Measurements from ENCODE around the gene YWHAE.
"Not testable (repeated sequence)": the region's sequence is repeated elsewhere in the genome, so short reads cannot be mapped to it uniquely, and the experiment has no call there.

YWHAE gene

DNA sequence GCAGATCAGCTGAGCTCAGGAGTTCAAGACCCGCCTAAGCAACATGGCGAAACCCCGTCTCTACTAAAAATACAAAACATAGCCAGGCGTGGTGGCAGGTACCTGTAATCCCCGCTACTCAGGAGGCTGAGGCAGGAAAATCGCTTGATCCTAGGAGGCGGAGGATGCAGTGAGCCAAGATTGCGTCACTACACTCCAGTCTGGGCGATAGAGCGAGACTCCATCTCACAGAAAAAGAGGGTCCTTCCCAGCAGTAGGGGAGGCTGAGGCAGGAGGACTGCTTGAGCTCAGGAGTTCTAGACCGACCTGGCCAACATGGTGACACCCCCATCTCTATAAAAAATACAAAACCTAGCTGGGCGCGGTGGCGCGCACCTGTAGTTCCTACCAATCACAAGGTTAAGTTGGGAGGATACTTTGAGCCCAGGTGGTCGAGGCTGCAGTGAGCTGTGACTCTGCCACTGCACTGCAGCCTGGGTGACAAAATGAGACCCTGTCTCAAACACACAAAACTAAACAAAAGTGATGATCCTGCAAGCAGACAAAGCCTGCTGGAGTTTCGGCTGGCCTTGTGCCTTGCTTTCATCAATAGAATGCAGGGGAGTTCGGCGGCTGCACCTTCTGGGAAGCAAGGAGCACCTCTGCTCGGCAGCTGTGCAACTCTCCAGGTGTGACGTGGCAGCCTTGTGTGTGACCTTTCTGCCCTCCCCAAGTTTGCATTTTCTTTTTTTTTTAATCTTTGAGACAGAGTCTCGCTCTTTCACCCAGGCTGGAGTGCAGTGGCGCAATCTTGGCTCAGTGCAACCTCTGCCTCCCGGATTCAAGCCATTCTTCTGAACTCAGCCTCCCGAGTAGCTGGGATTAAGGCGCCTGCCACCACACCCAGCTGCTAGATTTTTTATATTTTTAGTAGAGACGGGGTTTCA, 12.4 kb upstream of the YWHAE start:
- no peak for DNase-seq

- DNase-seq: no peak
These were observed 2.2 kb upstream of the YWHAE start for GRCh38 chr17:1402262-1402586.

- DNase-seq: peak; percentile 69
These were observed 917 bp downstream of the YWHAE start for GRCh38 chr17:1398931-1399678.

GRCh38 chr17:1398028-1398427, 2.0 kb downstream of the YWHAE start:
- DNase-seq: no peak

DNA sequence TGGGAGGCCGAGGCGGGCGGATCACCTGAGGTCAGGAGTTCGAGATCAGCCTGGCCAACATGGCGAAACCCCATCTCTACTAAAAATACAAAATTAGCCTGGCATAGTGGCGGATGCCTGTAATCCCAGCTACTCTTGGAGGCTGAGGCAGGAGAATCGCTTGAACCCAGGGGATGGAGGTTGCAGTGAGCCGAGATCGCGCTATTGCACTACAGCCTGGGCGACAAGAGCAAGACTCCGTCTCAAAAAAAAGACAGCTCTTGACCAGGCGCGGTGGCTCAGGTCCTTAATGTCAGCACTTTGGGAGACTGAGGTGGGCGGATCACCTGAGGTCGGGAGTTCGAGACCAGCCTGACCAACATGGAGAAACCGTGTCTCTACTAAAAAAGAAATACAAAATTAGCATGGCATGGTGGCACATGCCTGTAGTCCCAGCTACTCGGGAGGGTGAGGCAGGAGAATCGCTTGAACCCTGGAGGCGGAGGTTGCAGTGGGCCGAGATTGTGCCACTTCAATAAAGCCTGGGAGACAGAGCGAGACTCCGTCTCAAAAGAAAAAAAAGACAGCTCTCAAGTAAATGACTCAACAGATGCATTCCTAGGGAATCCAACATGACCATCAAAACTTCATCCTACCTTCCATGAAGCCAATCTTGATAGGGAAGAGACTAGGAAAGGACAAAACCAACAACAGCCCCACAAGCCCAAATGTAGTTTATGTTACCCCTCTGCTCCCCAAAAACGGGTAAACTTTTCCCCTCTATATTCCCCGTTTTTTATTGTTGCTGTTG, 4.0 kb downstream of the YWHAE start:
- DNase-seq: not testable (repeated sequence)

DNA sequence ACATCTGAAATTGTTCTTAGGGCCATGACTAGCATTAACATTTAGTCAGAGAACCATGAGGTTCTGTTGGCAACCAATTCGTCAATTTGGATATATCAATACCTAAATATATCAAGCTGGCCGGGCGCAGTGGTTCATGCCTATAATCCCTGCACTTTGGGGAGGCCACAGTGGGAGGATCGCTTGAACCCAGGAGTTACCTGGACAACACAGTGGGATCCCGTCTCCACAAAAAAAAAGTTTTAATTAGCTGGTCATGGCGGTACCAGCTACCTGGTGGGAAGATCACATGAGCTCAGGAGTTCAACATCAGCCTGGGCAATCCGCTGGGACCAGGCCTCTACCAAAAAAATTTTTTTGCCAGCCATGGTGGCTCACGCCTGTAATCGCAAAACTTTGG, 8.4 kb downstream of the YWHAE start:
- no peak for DNase-seq

DNA sequence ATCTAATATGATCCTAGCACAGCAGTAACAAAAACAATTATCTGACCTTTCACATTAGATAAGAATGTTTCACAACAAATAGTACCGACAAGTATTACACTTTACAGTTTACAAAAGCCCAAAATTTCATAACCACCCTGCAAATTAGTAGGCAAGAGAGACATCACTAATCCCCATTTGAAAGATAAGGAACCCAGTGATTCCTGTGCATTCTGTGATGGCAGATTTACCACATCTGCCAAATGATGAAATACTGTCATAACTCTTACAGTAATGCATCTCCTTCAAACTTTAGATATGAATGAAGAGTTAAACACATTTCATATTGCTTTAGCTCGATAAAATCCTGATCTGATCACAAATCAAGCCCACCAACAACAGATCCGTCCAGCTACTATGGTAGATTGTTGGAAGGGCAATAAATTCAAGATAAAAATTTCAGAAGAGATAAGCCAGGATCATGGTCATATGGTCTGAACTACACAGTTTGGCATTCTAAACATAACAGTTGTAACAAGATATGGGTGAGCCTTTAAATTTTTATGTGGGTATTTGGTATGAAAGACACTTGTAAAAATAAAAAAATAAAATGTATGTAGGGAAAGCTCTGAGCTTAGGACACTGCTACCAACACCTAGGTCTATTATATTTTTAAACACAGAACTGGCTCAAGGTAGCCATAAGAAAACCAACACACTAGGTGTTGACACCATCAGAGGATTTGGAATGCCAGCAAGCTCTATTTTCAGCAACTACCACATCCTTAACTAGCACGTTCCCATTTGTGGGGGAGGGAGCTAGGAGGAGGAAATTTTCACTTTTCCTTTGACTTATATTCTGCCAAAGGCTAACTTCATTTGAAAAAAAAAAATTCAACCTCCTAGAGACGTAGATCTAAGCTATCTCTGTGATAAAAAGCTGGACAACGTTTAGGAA, 9.3 kb downstream of the YWHAE start:
- no peak for DNase-seq

DNA sequence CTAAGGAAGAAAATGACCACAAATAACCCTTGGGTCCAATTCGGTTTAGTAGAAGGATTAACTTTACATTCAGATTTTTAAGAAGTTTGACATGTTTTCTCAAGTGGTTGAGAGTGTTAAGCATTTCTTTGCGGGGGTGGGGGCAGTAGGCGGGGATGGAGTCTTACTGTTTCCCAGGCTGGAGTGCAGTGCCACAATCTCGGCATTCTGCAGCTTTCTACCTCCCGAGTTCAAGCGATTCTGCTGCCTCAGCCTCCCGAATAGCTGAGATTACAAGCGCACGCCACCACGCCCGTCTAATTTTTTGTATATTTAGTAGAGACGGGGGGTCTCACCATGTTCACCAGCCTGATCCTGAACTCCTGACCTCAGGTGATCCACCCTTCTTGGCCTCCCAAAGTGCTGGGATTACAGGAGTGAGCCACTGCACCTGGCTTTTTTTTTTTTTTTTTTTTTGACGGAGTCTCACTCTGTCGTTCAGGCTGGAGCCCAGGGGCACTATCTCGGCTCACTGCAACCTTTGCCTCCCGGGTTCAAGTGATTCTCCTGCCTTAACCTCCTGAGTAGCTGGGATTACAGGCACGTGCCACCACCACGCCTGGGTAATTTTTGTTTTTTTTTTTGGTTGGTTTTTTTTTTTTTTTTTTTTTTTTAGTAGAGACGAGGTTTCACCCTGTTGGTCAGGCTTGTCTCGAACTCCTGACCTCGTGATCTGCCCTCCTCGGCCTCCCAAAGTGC, 12.4 kb downstream of the YWHAE start:
- DNase-seq: not testable (repeated sequence)

DNA sequence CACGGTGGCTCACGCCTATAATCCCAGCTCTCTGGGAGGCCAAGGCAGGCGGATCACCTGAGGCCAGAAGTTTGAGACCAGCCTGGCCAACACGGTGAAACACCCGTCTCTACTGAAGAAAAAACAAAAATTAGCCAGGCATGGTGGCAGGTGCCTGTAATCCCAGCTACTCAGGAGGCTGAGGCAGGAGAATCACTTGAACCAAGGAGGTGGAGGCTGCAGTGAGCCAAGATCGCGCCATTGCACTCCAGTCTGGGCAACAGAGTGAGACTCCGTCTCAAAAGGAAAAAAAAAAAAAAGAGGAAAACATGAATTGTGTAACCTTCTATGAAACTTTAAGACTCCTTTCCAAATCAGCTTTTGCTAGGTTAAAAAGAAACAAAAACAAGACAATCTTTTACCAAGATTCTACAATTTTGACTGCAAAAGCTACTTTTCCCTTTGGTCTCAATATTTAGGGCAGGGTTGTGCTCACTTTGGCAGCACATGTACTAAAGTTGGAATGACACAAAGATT, 13.3 kb downstream of the YWHAE start:
- not testable (repeated sequence) for DNase-seq

DNA sequence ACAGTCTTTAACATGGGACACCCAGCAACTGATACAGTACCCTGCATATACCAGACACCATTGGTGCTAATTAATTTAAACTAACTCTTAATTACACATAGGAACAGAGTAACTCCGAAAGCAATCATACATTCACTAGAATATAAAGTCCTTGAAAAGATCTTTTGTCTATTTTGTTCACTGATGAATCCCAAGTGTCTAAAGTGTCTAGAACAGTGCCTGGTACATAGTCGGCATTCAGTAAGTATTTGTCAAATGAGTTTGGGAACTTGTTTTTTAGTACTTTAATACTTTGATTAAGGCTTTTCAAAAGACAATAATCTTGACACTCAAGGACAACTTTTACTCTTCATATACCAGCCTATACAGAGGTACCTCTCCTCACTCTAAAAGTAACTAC, 13.8 kb downstream of the YWHAE start:
- DNase-seq: no peak

- DNase-seq: no peak
These were observed 14.2 kb downstream of the YWHAE start for GRCh38 chr17:1385861-1386260.

GRCh38 chr17:1384905-1385435, 15.1 kb downstream of the YWHAE start:
- no peak for DNase-seq

DNA sequence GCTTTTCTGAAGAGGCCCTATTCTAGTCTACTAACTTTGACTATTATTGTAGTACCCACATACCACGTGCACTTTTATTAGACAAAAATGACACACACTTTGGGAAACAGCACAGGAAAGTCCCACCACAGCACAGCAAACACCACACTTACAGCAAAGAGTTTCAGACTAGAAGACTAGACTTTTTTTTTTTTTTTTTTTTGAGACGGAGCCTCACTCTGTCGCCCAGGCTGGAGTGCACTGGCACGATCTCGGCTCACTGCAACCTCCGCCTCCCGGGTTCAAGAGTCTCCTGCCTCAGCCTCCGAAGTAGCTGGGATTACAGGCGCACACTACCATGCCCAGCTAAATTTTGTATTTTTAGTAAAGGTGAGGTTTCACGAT, 20.1 kb downstream of the YWHAE start:
- peak; percentile 35 for DNase-seq

- no peak for DNase-seq
These were observed 20.7 kb downstream of the YWHAE start for GRCh38 chr17:1379208-1379929.

- not testable (repeated sequence) for DNase-seq
These were observed 21.6 kb downstream of the YWHAE start for GRCh38 chr17:1378476-1378860.

GRCh38 chr17:1377334-1377733, 22.7 kb downstream of the YWHAE start:
- no peak for DNase-seq

GRCh38 chr17:1376061-1376460, 24.0 kb downstream of the YWHAE start:
- no peak for DNase-seq

DNA sequence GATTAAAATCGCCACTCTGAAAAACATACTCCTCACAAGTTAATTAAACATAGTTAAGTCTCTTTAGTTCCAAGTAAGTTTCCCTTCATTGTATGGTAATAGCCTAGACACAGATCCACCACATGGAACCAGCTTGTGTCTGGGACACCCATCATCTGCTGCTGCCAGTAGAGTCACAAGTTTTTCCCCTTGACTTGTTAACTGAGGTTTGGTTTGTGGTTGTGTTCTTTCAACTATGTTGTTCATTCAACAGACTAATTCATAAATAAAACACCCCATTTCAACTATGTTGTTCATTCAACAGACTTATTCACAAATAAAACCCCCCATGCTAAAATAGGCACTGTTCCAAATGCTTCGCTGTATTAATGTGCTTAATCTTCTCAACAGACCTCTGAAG, 24.4 kb downstream of the YWHAE start:
- DNase-seq: no peak

DNA sequence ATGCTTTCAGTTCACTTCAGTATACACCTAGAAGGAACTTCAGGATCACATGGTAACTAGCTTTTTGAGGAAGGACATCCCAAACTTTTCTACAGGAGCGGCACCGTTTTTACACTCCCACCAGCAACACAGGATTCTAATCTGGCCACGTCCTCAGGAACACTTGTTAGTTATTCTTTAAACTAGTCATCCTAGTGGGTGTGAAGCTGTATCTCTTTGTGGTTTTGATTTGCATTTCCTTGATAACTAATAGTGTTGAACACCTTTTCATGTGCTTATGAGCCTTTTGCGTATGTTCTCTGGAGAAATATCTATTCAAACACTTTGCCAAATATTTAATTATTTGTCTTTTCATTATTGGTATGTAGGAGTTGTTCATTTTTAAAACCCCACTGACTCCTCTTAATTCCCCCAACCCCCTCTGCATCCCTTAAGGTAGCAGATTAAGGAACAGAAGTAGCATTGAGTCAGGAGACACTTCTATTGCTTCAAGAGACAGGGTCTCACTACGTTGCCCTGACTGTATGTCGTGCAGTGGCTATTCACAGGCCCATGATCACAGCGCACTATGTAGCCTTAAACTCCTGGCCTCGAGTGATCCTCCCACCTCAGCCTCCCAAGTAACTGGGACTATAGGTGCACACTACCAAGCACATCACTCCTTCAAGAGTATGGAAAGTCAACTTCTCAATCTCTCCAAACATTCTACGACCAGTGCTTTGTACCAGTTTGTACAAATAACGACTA, 25.4 kb downstream of the YWHAE start:
- DNase-seq: no peak

Data from stimulated activated CD4-positive, alpha-beta T cell treated with anti-CD3 and anti-CD28 coated beads, Interleukin-15, amount 100 ng/mL, for 24 hours (primary cell).